Inflammatory macrophage (primary cell): Measurements from ENCODE around the gene GOPC.

Source experiments
- DNase-seq, 2 donors: peaks; one replicate each; pipeline ENCODE4 v3.0.0-alpha.2; 2020 to 2022

The GOPC gene

GRCh38 chr6:117595099-117595923 lies 7.0 kb downstream of the GOPC start:
- DNase-seq: no peak

- DNase-seq: no peak
These were observed 9.1 kb downstream of the GOPC start for GRCh38 chr6:117592983-117593759.

- no peak for DNase-seq
These were observed 10.9 kb downstream of the GOPC start for GRCh38 chr6:117591405-117591804.

DNA sequence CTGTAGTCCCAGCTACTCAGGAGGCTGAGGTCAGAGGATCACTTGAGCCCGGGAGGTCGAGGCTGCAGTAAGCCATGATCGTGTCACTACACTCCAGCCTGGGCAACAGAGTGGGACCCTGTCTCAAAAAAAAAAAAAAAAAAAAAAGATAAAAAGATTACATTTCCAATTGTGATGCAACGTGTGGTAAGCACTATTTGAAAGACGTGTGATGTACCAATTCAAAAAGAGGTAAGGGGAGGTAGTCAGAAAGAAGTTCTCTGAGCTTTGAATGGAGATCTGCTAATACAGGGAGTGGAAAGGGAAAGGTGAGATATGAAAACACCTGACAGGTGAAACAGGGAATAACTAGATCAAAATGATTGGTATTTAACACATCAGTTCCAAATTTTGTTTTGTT lies 11.9 kb downstream of the GOPC start:
- no peak for DNase-seq

GRCh38 chr6:117585647-117586046 lies 16.7 kb downstream of the GOPC start:
- DNase-seq: no peak

GRCh38 chr6:117574198-117574597 lies 28.1 kb downstream of the GOPC start:
- no peak for DNase-seq

DNA sequence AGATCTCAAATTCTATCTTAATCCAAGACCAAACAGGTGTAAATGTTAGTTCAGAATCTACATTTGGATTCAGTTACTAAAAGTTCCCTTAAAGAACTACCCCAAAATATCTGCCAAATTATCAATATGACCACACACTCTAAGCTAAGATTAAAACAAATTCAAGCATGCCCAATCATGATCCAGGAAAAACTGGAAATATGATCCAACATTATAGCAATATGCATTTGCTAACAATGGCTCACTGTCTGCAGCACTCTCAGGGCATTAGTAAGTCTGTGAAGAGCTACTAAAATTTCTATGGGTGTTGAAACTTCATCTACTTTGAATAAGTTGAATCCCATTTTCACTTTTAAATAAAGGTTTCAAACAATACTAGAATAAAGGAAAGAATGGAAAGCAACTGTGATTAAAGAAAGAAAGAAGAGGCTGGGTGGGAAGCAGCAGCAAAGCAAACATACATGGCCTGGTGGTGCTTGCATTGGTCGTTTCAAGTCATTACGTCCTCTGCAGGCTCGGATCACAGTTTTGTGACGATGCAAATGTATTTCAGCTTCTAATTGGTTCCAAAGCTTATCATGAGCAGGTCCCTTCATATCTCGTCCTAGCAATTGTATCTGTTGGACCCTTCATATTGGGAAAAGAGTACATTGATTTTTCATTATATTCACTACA lies 29.2 kb downstream of the GOPC start:
- DNase-seq: no peak

DNA sequence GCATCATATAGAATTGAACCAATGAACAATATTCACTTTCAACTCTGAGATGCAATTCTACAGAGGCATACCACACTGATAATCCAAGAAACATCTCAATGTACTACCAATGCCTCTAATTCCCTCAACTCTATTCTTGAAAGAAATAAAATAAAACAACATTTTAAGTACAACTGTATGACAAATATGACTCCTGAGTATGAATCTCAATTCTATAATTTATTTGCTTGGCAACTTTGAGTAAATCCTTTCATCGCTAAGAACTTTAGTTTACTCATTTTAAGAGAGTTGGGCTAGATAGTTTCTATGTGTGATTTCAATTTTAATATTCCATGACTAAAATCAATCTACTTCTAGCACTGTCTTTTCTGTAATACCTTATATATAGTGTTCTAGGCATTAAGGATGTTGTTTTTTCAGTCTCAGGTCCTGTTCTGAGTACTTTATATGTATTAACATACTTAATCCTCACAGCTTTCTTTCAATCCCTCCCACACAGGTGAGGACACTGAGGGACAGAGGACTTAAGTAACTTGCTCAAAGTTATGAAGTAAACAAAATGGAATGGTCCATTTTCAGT lies 33.4 kb downstream of the GOPC start:
- DNase-seq: no peak

DNA sequence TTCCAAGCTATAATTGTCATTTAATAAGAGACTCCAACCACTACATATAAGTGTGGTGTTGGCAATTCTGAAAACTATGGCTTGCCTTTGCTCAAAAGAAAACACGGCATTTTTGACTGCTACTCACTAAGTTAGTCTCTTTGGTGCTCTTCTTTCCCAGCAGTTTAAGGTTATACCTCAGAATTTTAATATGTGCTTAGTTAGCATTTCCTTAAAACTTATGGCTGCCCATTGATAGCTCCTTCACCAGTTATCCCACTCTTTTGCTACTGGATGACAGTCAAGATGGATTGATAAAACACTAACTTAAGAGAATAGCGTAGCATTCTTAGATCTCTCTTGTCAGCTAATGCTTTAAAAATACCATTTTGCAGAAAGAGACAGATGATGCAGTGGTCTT lies 34.1 kb downstream of the GOPC start:
- DNase-seq: no peak

- DNase-seq: no peak
These were observed 37.6 kb downstream of the GOPC start for GRCh38 chr6:117564681-117565080.

- DNase-seq: no peak
These were observed 41.2 kb downstream of the GOPC start for GRCh38 chr6:117561128-117561527.

GRCh38 chr6:117559299-117559698 lies 43.0 kb downstream of the GOPC start:
- no peak for DNase-seq

- no peak for DNase-seq
These were observed 43.5 kb downstream of the GOPC start for GRCh38 chr6:117558818-117559217.

- DNase-seq: no peak
These were observed 44.4 kb downstream of the GOPC start for GRCh38 chr6:117557951-117558350.

DNA sequence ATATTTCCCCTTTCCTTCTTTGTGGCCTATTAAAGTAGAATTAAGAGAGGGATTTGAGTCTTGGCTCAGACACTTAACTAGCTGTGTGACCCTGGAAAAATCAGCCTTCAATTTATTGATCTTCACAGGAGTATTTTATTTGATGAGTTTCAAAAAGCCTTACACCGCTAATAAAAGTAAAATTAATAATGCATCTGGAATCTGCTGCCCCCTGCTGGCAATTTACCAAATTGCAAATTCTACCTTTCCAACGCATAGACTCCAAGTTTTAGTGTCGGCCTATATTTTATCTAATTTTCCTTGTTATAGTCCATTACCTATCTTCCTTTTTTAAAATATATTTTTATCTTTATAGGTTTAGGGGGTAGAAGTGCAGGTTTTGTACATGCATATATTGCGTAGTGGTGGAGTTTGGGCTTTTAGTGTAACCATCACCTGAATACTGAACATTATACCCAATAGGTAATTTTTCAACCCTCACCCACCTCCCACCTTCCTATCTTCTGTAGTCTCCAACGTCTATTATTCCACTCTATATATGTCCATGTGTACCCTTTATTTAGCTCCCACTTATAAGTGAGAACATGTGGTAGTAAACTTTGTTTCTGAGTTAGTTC lies 46.3 kb downstream of the GOPC start:
- peak; percentile 50 to 62 for DNase-seq

DNA sequence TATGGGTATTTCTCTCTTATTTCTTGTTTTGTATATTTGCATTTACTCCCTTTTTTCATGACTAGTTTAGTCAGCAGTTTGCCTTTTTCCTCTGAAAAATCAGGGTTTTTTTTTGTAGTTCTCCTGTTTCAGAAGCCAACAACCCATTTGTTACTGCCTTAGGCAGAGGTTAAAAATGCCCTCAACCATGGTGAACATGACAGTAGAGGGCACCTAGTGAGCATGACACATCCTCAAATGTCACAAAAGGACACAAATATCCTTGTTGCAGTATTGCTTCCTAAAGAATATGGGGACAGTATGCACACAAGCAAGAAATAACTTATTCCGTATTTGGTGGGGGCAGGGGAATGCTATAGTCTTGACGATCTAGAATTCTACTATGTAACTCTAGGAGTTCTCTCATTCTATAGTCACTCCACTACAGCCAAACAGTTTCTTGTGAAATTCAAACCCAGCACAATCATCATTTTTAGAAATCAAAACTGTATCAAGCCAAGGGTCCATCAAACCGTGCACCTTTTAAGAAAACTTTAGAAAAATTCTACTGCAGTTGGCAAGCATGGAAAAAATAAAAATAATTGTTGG lies 47.0 kb downstream of the GOPC start:
- DNase-seq: no peak

DNA sequence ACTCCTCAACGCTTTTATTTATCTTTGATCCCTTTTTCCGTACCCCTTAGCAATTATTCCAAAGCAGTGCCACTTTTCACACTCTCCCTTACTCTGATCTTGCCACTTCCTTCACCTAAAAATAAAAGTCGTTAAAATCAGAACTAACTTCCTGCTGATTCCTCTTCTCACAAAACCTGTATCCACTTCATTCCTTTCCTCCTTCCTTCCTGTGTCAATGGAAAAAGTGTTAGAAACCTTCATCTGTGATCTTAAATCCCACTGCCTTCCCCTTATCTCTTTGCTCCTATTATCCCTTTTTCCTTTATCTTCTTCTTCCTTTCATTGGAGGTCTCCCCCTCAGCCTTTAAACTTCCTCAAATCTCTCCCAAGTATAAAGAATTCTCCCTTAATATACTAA lies 49.2 kb downstream of the GOPC start:
- no peak for DNase-seq

GRCh38 chr6:117552618-117553017 lies 49.7 kb downstream of the GOPC start:
- DNase-seq: no peak

- DNase-seq: no peak
These were observed 51.6 kb downstream of the GOPC start for GRCh38 chr6:117550618-117551242.

- DNase-seq: no peak
These were observed 52.2 kb downstream of the GOPC start for GRCh38 chr6:117550078-117550600.

DNA sequence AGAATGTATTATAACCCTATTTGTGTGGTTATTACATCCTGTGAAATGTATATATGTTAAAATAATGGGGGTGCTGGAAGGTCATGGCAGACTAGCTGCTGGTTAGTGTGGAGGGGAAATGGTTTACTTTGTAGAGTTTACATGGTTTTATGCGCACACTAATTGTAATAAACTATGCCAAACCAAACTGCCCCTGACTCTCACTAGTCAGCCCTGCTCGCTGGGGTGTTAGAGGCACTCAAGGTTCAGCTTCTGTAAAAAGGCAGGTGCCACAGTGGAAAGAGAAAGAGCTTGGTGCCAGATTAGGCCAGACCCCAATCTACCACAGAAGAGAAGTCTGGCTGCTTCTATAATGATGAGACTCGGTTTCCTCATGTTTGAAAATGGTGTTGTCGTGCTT lies 52.7 kb downstream of the GOPC start:
- DNase-seq: no peak
